ENCODE data around the gene TEAD3. TPM values are rescaled to one million over a fixed set of nuclear protein-coding genes. Genes with fewer than 3 reads are reported as not detected.

The TEAD3 gene
- polyA plus RNA-seq, 4 donors, result 13.4 to 35.6 (median 19.0) TPM

DNA sequence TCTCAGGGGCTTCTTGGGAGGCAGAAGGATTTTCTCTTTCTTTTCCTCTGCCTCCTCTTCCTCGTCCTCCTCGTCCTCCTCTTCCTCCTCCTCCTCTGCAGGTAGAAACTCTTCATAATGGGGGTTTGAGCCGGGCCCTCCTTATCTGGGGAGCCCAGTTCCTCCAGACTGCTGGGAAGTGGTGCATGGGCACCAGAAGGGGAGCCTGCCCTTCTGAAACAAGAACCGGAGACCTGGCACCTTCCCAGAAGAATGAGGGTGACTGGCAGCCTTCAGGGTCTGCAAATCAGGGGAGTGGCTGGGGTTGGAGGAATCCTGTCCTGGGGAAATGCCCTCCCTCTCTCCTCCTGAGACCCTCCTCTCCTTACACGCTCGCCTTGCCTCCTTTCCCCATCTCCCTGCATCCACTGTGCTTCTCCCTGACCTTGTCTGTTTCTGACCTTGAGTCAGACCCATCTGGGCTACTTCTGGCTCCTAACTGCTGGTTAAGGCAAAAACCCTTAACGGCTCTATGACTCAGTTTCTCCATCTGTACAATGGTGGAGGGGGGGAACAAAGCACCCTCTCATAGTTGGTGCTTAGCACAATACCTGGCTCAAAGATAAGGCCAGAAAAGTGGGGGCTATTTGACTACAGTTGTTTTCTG, 14.2 kb upstream of the TEAD3 start:
- H3K4me3 ChIP-seq (ENCODE audit: low read depth in 1 of 3, low read length in 3 of 3), result peak overlapping the region in 1 of 3 donors; percentile 32
- peaks cover 0 to 36% (median 7%) of the 10 kb centered on the region in 3 donors for H3K27me3 ChIP-seq (ENCODE audit: control insufficient read depth in 3 of 3, insufficient read depth in 3 of 3, low read length in 3 of 3)
- peaks cover 0 to 8% (median 0%) of the 10 kb centered on the region in 3 donors for H3K4me1 ChIP-seq (ENCODE audit: control insufficient read depth in 3 of 3, insufficient read depth in 2 of 3, low read depth in 1 of 3, low read length in 2 of 3)

GRCh38 chr6:35508542-35508941, 11.7 kb upstream of the TEAD3 start:
- peaks cover 0 to 45% (median 9%) of the 10 kb centered on the region in 3 donors for H3K27me3 ChIP-seq (ENCODE audit: control insufficient read depth in 3 of 3, insufficient read depth in 3 of 3, low read length in 3 of 3)
- WGBS, 3 donors, result 64 to 72% (median 66%) methylated on average over 5 of the region's 5 CpGs
- no peak for FAIRE-seq

More for the DNA sequence above, 14.2 kb upstream of the TEAD3 start:
- Histone ChIP-seq H3K27ac (ENCODE audit: low read depth in 1 of 3, low read length in 2 of 3) (no peak overlapping the region), H3K36me3 (ENCODE audit: control insufficient read depth in 3 of 3, insufficient read depth in 2 of 3, low read depth in 1 of 3, low read length in 3 of 3) (no peaks in the 10 kb centered on the region), H3K9me3 (ENCODE audit: control insufficient read depth in 2 of 2, insufficient read depth in 1 of 2, low read depth in 1 of 2, low read length in 1 of 2) (no peaks in the 10 kb centered on the region)
- FAIRE-seq, result no peak
- 56 to 74% (median 65%) methylated on average over 7 of the region's 7 CpGs for WGBS, 3 donors
- DNase-seq, result no peak

GRCh38 chr6:35508027-35508426, 11.1 kb upstream of the TEAD3 start:
- no peak overlapping the region for H3K27ac ChIP-seq (ENCODE audit: low read depth in 1 of 3, low read length in 2 of 3)
- no peaks in the 10 kb centered on the region for H3K9me3 ChIP-seq (ENCODE audit: control insufficient read depth in 2 of 2, insufficient read depth in 1 of 2, low read depth in 1 of 2, low read length in 1 of 2)
- H3K4me3 ChIP-seq (ENCODE audit: low read depth in 1 of 3, low read length in 3 of 3), result no peak overlapping the region
- peaks cover 0 to 45% (median 12%) of the 10 kb centered on the region in 3 donors for H3K27me3 ChIP-seq (ENCODE audit: control insufficient read depth in 3 of 3, insufficient read depth in 3 of 3, low read length in 3 of 3)
- H3K4me1 ChIP-seq (ENCODE audit: control insufficient read depth in 3 of 3, insufficient read depth in 2 of 3, low read depth in 1 of 3, low read length in 2 of 3), result peaks cover 0 to 11% (median 0%) of the 10 kb centered on the region in 3 donors
- 60 to 76% (median 70%) methylated on average over 2 of the region's 2 CpGs for WGBS, 3 donors
- DNase-seq, result no peak
- no peaks in the 10 kb centered on the region for H3K36me3 ChIP-seq (ENCODE audit: control insufficient read depth in 3 of 3, insufficient read depth in 2 of 3, low read depth in 1 of 3, low read length in 3 of 3)
- FAIRE-seq, result no peak

More at GRCh38 chr6:35508542-35508941, 11.7 kb upstream of the TEAD3 start:
- no peak overlapping the region for H3K27ac ChIP-seq (ENCODE audit: low read depth in 1 of 3, low read length in 2 of 3)
- peaks cover 0 to 11% (median 0%) of the 10 kb centered on the region in 3 donors for H3K4me1 ChIP-seq (ENCODE audit: control insufficient read depth in 3 of 3, insufficient read depth in 2 of 3, low read depth in 1 of 3, low read length in 2 of 3)
- no peaks in the 10 kb centered on the region for H3K9me3 ChIP-seq (ENCODE audit: control insufficient read depth in 2 of 2, insufficient read depth in 1 of 2, low read depth in 1 of 2, low read length in 1 of 2)
- no peak overlapping the region for H3K4me3 ChIP-seq (ENCODE audit: low read depth in 1 of 3, low read length in 3 of 3)
- H3K36me3 ChIP-seq (ENCODE audit: control insufficient read depth in 3 of 3, insufficient read depth in 2 of 3, low read depth in 1 of 3, low read length in 3 of 3), result no peaks in the 10 kb centered on the region
- DNase-seq, result no peak

GRCh38 chr6:35507221-35507620, 10.3 kb upstream of the TEAD3 start:
- Histone ChIP-seq H3K4me1 (ENCODE audit: control insufficient read depth in 3 of 3, insufficient read depth in 2 of 3, low read depth in 1 of 3, low read length in 2 of 3) (peaks cover 0 to 11% (median 0%) of the 10 kb centered on the region in 3 donors), H3K4me3 (ENCODE audit: low read depth in 1 of 3, low read length in 3 of 3) (no peak overlapping the region), H3K36me3 (ENCODE audit: control insufficient read depth in 3 of 3, insufficient read depth in 2 of 3, low read depth in 1 of 3, low read length in 3 of 3) (no peaks in the 10 kb centered on the region), H3K9me3 (ENCODE audit: control insufficient read depth in 2 of 2, insufficient read depth in 1 of 2, low read depth in 1 of 2, low read length in 1 of 2) (no peaks in the 10 kb centered on the region), H3K27ac (ENCODE audit: low read depth in 1 of 3, low read length in 2 of 3) (no peak overlapping the region), H3K27me3 (ENCODE audit: control insufficient read depth in 3 of 3, insufficient read depth in 3 of 3, low read length in 3 of 3) (peaks cover 0 to 42% (median 12%) of the 10 kb centered on the region in 3 donors)
- DNase-seq (no peak), FAIRE-seq (no peak)
- 92 to 100% (median 95%) methylated on average over 2 of the region's 2 CpGs for WGBS, 3 donors

GRCh38 chr6:35506536-35506935, 9.7 kb upstream of the TEAD3 start:
- 90 to 93% (median 92%) methylated on average over 3 of the region's 3 CpGs for WGBS, 3 donors
- no peaks in the 10 kb centered on the region for H3K9me3 ChIP-seq (ENCODE audit: control insufficient read depth in 2 of 2, insufficient read depth in 1 of 2, low read depth in 1 of 2, low read length in 1 of 2)
- no peak for FAIRE-seq
- H3K36me3 ChIP-seq (ENCODE audit: control insufficient read depth in 3 of 3, insufficient read depth in 2 of 3, low read depth in 1 of 3, low read length in 3 of 3), result no peaks in the 10 kb centered on the region
- peaks cover 0 to 11% (median 0%) of the 10 kb centered on the region in 3 donors for H3K4me1 ChIP-seq (ENCODE audit: control insufficient read depth in 3 of 3, insufficient read depth in 2 of 3, low read depth in 1 of 3, low read length in 2 of 3)
- no peak for DNase-seq
- peaks cover 0 to 37% (median 12%) of the 10 kb centered on the region in 3 donors for H3K27me3 ChIP-seq (ENCODE audit: control insufficient read depth in 3 of 3, insufficient read depth in 3 of 3, low read length in 3 of 3)
- H3K4me3 ChIP-seq (ENCODE audit: low read depth in 1 of 3, low read length in 3 of 3), result no peak overlapping the region
- H3K27ac ChIP-seq (ENCODE audit: low read depth in 1 of 3, low read length in 2 of 3), result no peak overlapping the region

DNA sequence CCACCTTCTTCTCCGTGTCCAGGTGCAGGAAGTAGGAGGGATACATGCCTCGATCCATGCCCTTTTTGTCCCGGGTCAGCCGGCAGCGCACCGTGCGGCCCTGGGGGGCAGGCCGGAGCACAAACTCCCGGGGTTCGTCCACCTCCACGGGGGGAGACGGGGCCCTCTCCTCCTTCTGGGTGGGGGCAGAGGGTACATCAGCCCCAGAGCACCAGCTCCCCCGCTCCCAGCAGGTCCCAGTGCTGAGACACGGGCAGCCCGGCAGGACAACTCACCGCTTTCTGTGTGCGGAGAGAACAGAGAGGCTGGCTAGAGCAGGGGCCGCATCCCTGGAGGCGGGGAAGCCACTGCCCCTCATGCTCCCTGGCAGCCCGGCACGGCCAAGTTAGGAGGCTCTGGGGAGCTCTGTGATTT, 9.1 kb upstream of the TEAD3 start:
- peaks cover 0 to 31% (median 6%) of the 10 kb centered on the region in 3 donors for H3K27me3 ChIP-seq (ENCODE audit: control insufficient read depth in 3 of 3, insufficient read depth in 3 of 3, low read length in 3 of 3)
- no peak overlapping the region for H3K4me3 ChIP-seq (ENCODE audit: low read depth in 1 of 3, low read length in 3 of 3)
- FAIRE-seq, result no peak
- no peak overlapping the region for H3K27ac ChIP-seq (ENCODE audit: low read depth in 1 of 3, low read length in 2 of 3)
- H3K9me3 ChIP-seq (ENCODE audit: control insufficient read depth in 2 of 2, insufficient read depth in 1 of 2, low read depth in 1 of 2, low read length in 1 of 2), result no peaks in the 10 kb centered on the region
- no peak for DNase-seq
- H3K36me3 ChIP-seq (ENCODE audit: control insufficient read depth in 3 of 3, insufficient read depth in 2 of 3, low read depth in 1 of 3, low read length in 3 of 3), result no peaks in the 10 kb centered on the region
- peaks cover 0 to 7% (median 0%) of the 10 kb centered on the region in 3 donors for H3K4me1 ChIP-seq (ENCODE audit: control insufficient read depth in 3 of 3, insufficient read depth in 2 of 3, low read depth in 1 of 3, low read length in 2 of 3)
- 36 to 50% (median 37%) methylated on average over 17 to 21 of the region's 21 CpGs for WGBS, 3 donors

DNA sequence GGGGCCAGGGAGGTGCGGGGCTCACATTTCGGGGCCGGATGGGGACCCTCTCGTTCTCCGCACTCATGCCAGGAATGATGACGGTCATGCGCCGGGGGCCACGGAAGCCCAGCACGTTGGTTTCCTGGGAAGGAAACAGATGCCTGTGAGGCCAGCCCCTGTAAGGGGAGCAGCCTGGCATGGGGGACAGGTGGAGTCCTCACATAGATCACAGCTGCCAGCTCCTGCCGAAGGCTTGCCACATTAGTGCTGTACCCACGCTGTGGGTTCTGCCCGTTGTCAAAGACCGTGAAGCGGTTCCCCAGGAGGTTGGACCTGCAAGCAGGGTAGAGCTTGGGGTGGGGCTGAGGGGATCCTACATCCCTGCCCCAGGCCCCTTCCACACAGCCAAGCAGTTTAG, 6.7 kb upstream of the TEAD3 start:
- H3K4me1 ChIP-seq (ENCODE audit: control insufficient read depth in 3 of 3, insufficient read depth in 2 of 3, low read depth in 1 of 3, low read length in 2 of 3), result peaks cover 0 to 13% (median 0%) of the 10 kb centered on the region in 3 donors
- no peak overlapping the region for H3K27ac ChIP-seq (ENCODE audit: low read depth in 1 of 3, low read length in 2 of 3)
- DNase-seq (no peak), FAIRE-seq (no peak)
- no peaks in the 10 kb centered on the region for H3K9me3 ChIP-seq (ENCODE audit: control insufficient read depth in 2 of 2, insufficient read depth in 1 of 2, low read depth in 1 of 2, low read length in 1 of 2)
- H3K27me3 ChIP-seq (ENCODE audit: control insufficient read depth in 3 of 3, insufficient read depth in 3 of 3, low read length in 3 of 3), result peaks cover 0 to 18% (median 5%) of the 10 kb centered on the region in 3 donors
- WGBS, 3 donors, result 49 to 63% (median 56%) methylated on average over 15 of the region's 15 CpGs
- H3K36me3 ChIP-seq (ENCODE audit: control insufficient read depth in 3 of 3, insufficient read depth in 2 of 3, low read depth in 1 of 3, low read length in 3 of 3), result no peaks in the 10 kb centered on the region
- no peak overlapping the region for H3K4me3 ChIP-seq (ENCODE audit: low read depth in 1 of 3, low read length in 3 of 3)

GRCh38 chr6:35501784-35502183, 4.9 kb upstream of the TEAD3 start:
- no peaks in the 10 kb centered on the region for H3K36me3 ChIP-seq (ENCODE audit: control insufficient read depth in 3 of 3, insufficient read depth in 2 of 3, low read depth in 1 of 3, low read length in 3 of 3)
- 90 to 100% (median 95%) methylated on average over 2 of the region's 2 CpGs for WGBS, 3 donors
- peaks cover 0 to 27% (median 5%) of the 10 kb centered on the region in 3 donors for H3K27me3 ChIP-seq (ENCODE audit: control insufficient read depth in 3 of 3, insufficient read depth in 3 of 3, low read length in 3 of 3)
- DNase-seq, result no peak
- H3K4me3 ChIP-seq (ENCODE audit: low read depth in 1 of 3, low read length in 3 of 3), result no peak overlapping the region
- no peak overlapping the region for H3K27ac ChIP-seq (ENCODE audit: low read depth in 1 of 3, low read length in 2 of 3)
- FAIRE-seq, result no peak
- no peaks in the 10 kb centered on the region for H3K9me3 ChIP-seq (ENCODE audit: control insufficient read depth in 2 of 2, insufficient read depth in 1 of 2, low read depth in 1 of 2, low read length in 1 of 2)
- H3K4me1 ChIP-seq (ENCODE audit: control insufficient read depth in 3 of 3, insufficient read depth in 2 of 3, low read depth in 1 of 3, low read length in 2 of 3), result peaks cover 0 to 23% (median 0%) of the 10 kb centered on the region in 3 donors
